MM.1S (cell line): Measurements from ENCODE around the gene SNX5.

Experiments used
- DNase-seq: peaks from one replicate; pipeline ENCODE4 v3.0.0-alpha.2; 2015
- H2AFZ ChIP-seq: fragments of 300-600 bp; sonication (generic); 2 replicates; pipeline ENCODE4 v1.6.0; 2016; ENCODE audit warnings: antibody characterized with exemption, low read length
- H3F3A ChIP-seq: fragments of 300-600 bp; sonication (generic); 2 replicates; pipeline ENCODE4 v1.6.1; 2016; ENCODE audit warnings: mild to moderate bottlenecking, antibody characterized with exemption, low read length, moderate library complexity, mixed read lengths; ENCODE audit not compliant: insufficient read depth
- H3K27ac ChIP-seq: fragments of 300-600 bp; sonication (generic); 2 replicates; pipeline ENCODE4 v1.5.1; 2016; ENCODE audit warnings: mild to moderate bottlenecking, low read length
- H3K27me3 ChIP-seq: fragments of 300-600 bp; sonication (generic); replicated peaks from 2 replicates; pipeline ENCODE4 v1.6.0; 2016; ENCODE audit warnings: low read length; ENCODE audit not compliant: insufficient read depth
- H3K36me3 ChIP-seq: fragments of 300-600 bp; sonication (generic); replicated peaks from 2 replicates; pipeline ENCODE4 v1.6.1; 2016; ENCODE audit warnings: mild to moderate bottlenecking, low read length, mixed read lengths; ENCODE audit not compliant: insufficient read depth
- H3K4me1 ChIP-seq: fragments of 300-600 bp; sonication (generic); 2 replicates; pipeline ENCODE4 v1.6.1; 2016; ENCODE audit warnings: low read length, mixed read lengths
- H3K4me2 ChIP-seq: fragments of 300-600 bp; sonication (generic); 2 replicates; pipeline ENCODE4 v1.6.0; 2016; ENCODE audit warnings: low read depth, low read length
- H3K4me3 ChIP-seq: fragments of 300-600 bp; sonication (generic); 2 replicates; pipeline ENCODE4 v1.5.1; 2016; ENCODE audit warnings: low read length, mixed read lengths
- H3K79me2 ChIP-seq: fragments of 300-600 bp; sonication (generic); 2 replicates; pipeline ENCODE4 v1.6.1; 2016; ENCODE audit warnings: mixed run types, low read length, mixed read lengths
- H3K9ac ChIP-seq: fragments of 300-600 bp; sonication (generic); 2 replicates; pipeline ENCODE4 v1.6.1; 2016; ENCODE audit warnings: low read length, mixed read lengths
- H3K9me2 ChIP-seq: fragments of 300-600 bp; sonication (generic); replicated peaks from 2 replicates; pipeline ENCODE4 v1.6.1; 2016; ENCODE audit warnings: mild to moderate bottlenecking, low read length, mixed read lengths; ENCODE audit not compliant: insufficient read depth
- H3K9me3 ChIP-seq: fragments of 300-600 bp; sonication (generic); replicated peaks from 2 replicates; pipeline ENCODE4 v1.6.1; 2016; ENCODE audit warnings: mild to moderate bottlenecking, low read length, mixed read lengths; ENCODE audit not compliant: insufficient read depth
- H4K20me1 ChIP-seq: fragments of 300-600 bp; sonication (generic); 2 replicates; pipeline ENCODE4 v1.6.1; 2016; ENCODE audit warnings: mild to moderate bottlenecking, low read length, moderate library complexity, mixed read lengths; ENCODE audit not compliant: insufficient read depth
- EZH2 ChIP-seq: fragments of 300-600 bp; sonication (generic); optimal IDR thresholded peaks from 2 replicates; pipeline ENCODE3; 2017; ENCODE audit warnings: low read depth, mild to moderate bottlenecking, antibody characterized with exemption, low read length, mixed read lengths
- EZH2phosphoT487 ChIP-seq: fragments of 300-600 bp; sonication (generic); IDR thresholded peaks from 2 replicates; pipeline ENCODE4 v1.6.1; 2018; ENCODE audit warnings: antibody characterized with exemption, low read length
- TF ChIP-seq, protein P1 (sequence below): fragments of 300-600 bp; sonication (generic); IDR thresholded peaks from 2 replicates; pipeline ENCODE4 v1.5.1; 2016; ENCODE audit warnings: antibody characterized with exemption, low read length, mixed read lengths

Gene SNX5

DNA sequence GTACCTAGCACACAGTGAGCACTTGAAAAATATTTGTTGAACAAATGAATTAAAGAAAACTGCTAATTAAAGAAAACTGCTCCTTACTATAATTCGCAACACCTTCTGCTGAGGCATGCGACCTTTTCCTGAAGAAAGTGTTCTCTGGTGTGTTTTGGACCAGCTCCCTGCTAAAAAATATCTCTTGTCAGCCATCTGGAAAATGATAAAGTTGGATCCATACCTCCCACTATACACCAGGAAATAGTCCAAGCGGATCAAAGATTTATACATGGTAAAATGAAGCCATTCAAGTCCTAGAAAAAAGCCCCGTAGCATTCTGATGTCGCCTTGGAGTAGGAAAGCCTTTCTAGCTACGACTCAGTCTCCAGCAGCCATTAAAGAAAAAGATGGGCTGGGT is 45.8 kb upstream of the SNX5 start:
- Histone ChIP-seq H2AFZ (no peak overlapping the region), H3F3A (no peaks in the 10 kb centered on the region), H3K27me3 (no peaks in the 10 kb centered on the region), H3K9ac (no peak overlapping the region), H3K36me3 (no peaks in the 10 kb centered on the region), H4K20me1 (no peaks in the 10 kb centered on the region), H3K4me1 (no peaks in the 10 kb centered on the region), H3K4me2 (no peak overlapping the region), H3K27ac (no peak overlapping the region), H3K9me3 (no peaks in the 10 kb centered on the region), H3K79me2 (no peaks in the 10 kb centered on the region), H3K4me3 (no peak overlapping the region), H3K9me2 (no peaks in the 10 kb centered on the region)
- no peak for TF ChIP-seq EZH2
- no peak for TF ChIP-seq EZH2phosphoT487
- TF ChIP-seq, protein P1, sequence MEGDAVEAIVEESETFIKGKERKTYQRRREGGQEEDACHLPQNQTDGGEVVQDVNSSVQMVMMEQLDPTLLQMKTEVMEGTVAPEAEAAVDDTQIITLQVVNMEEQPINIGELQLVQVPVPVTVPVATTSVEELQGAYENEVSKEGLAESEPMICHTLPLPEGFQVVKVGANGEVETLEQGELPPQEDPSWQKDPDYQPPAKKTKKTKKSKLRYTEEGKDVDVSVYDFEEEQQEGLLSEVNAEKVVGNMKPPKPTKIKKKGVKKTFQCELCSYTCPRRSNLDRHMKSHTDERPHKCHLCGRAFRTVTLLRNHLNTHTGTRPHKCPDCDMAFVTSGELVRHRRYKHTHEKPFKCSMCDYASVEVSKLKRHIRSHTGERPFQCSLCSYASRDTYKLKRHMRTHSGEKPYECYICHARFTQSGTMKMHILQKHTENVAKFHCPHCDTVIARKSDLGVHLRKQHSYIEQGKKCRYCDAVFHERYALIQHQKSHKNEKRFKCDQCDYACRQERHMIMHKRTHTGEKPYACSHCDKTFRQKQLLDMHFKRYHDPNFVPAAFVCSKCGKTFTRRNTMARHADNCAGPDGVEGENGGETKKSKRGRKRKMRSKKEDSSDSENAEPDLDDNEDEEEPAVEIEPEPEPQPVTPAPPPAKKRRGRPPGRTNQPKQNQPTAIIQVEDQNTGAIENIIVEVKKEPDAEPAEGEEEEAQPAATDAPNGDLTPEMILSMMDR, result no peak
- DNase-seq, result no peak

DNA sequence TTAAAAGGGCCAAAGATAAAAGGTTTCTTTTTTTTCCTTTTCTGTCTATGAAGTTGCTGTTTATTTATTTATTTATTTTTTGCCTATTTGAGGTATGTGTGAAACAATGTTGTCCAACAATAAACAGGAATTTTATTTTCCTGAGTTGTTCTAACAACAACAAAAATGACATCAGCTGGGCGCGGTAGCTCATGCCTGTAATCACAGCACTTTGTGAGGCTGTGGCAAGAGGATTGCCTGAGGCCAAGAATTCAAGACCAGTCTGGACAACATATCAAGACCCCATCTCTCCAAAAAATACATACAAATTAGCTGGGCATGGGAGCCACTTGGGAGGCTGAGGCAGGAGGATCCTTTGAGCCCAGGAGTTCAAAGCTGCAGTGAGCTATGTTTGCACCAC is 44.3 kb upstream of the SNX5 start:
- H2AFZ ChIP-seq, result no peak overlapping the region
- TF ChIP-seq EZH2 (no peak), EZH2phosphoT487 (no peak)
- TF ChIP-seq, protein P1, result no peak
- no peak overlapping the region for H3K4me2 ChIP-seq
- no peak for DNase-seq
- H3K9ac ChIP-seq, result no peak overlapping the region
- H3K4me1 ChIP-seq, result no peaks in the 10 kb centered on the region
- H4K20me1 ChIP-seq, result no peaks in the 10 kb centered on the region
- H3K27me3 ChIP-seq, result no peaks in the 10 kb centered on the region
- no peaks in the 10 kb centered on the region for H3F3A ChIP-seq
- H3K36me3 ChIP-seq, result no peaks in the 10 kb centered on the region
- no peak overlapping the region for H3K27ac ChIP-seq
- no peaks in the 10 kb centered on the region for H3K9me2 ChIP-seq
- no peak overlapping the region for H3K4me3 ChIP-seq
- H3K79me2 ChIP-seq, result no peaks in the 10 kb centered on the region
- no peaks in the 10 kb centered on the region for H3K9me3 ChIP-seq

DNA sequence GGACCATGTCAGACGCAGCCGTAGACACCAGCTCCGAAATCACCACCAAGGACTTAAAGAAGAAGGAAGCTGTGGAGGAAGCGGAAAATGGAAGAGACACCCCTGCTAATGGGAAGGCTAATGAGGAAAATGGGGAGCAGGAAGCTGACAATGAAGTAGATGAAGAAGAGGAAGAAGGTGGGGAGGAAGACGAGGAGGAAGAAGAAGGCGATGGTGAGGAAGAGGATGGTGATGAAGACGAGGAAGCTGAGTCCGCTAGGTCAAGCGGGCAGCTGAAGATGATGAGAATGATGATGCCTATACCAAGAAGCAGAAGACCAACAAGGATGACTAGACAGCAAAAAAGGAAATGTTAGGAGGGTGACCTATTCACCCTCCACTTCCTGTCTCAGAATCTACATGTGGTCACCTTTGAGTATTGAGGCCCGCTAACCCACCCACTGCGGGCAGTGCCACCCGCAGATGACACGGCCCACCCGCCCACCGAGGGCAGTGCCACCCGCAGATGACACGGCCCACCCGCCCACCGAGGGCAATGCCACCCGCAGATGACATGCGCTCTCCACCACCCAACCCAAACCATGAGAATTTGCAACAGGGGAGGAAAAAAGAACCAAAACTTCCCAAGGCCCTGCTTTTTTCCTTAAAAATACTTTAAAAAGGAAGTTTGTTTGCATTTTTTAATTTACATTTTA is 43.5 kb upstream of the SNX5 start:
- Histone ChIP-seq H3F3A (no peaks in the 10 kb centered on the region), H2AFZ (no peak overlapping the region), H3K4me3 (no peak overlapping the region), H3K79me2 (no peaks in the 10 kb centered on the region), H4K20me1 (no peaks in the 10 kb centered on the region), H3K9ac (no peak overlapping the region), H3K9me2 (no peaks in the 10 kb centered on the region), H3K27ac (no peak overlapping the region), H3K4me1 (no peaks in the 10 kb centered on the region), H3K9me3 (no peaks in the 10 kb centered on the region), H3K27me3 (no peaks in the 10 kb centered on the region), H3K36me3 (no peaks in the 10 kb centered on the region), H3K4me2 (no peak overlapping the region)
- DNase-seq, result no peak
- no peak for TF ChIP-seq EZH2
- TF ChIP-seq, protein P1, result no peak
- TF ChIP-seq EZH2phosphoT487, result no peak
